Measurements from ENCODE around the gene MICAL2. TPM values are rescaled to one million over a fixed set of nuclear protein-coding genes. Genes with fewer than 3 reads are reported as not detected.

MICAL2 gene
- polyA plus RNA-seq, 2 of the 4 experiments (the other 2 are of a cell fraction), result 39.8 to 42.1 TPM

DNA sequence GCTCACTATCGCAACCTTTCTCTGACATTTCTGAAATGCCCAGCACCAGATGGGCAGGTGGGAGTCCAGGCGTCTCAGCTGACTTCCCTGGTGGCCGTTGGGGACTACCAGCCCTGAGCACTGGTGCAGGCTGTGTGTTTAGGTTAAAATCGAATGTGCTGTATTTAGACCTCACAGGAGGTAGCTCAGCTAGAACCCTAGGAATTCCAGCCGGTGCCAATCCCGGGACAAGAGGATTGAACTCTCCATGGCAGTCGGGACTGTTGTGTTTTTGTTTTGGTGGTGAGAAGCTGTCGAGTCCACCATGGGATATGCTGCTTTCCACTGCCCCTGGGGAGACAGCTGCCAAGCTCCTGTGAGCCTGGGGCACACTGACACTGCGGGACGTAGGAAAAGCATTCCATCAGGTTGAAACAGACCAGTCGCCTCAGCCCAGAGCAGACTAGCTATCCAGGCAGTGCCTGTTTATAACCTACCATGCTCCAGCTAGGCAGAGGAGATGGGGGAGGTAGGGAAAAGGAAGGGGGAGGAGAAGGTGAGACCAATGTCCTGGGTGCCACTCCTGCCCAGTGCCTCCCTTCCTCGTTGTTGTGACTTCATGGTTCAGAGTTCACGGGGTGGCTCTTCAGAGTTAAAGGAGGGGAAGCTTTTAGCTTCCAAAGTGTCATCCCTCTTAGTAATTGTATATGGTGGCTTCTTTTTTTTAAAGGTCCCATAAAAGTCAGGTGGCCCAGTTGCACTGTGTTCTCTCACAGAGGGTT lies 53.0 kb downstream of the MICAL2 start:
- TF ChIP-seq SREBF2 (IDR thresholded peaks at IDR 0.05), result no peak
- TF ChIP-seq, protein P1, sequence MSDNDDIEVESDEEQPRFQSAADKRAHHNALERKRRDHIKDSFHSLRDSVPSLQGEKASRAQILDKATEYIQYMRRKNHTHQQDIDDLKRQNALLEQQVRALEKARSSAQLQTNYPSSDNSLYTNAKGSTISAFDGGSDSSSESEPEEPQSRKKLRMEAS (IDR thresholded peaks at IDR 0.05), result no peak
- TF ChIP-seq MYC (IDR thresholded peaks at IDR 0.05; ENCODE audit: borderline replicate concordance, low read length), result no peak
- no peak for TF ChIP-seq JUNB (IDR thresholded peaks at IDR 0.05)
- no peak for TF ChIP-seq HDAC2 (IDR thresholded peaks at IDR 0.05)
- TF ChIP-seq RFX5 (IDR thresholded peaks at IDR 0.05), result no peak
- TF ChIP-seq, protein P2, sequence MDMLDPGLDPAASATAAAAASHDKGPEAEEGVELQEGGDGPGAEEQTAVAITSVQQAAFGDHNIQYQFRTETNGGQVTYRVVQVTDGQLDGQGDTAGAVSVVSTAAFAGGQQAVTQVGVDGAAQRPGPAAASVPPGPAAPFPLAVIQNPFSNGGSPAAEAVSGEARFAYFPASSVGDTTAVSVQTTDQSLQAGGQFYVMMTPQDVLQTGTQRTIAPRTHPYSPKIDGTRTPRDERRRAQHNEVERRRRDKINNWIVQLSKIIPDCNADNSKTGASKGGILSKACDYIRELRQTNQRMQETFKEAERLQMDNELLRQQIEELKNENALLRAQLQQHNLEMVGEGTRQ (IDR thresholded peaks at IDR 0.05), result no peak
- TF ChIP-seq NPAS2 (CRISPR knock-in tag; IDR thresholded peaks at IDR 0.05; ENCODE audit: borderline replicate concordance), result no peak
- no peak for TF ChIP-seq CBX8 (IDR thresholded peaks at IDR 0.05)
- TF ChIP-seq ZSCAN20 (CRISPR knock-in tag; IDR thresholded peaks at IDR 0.05), result no peak
- TF ChIP-seq REST (IDR thresholded peaks at IDR 0.05), result no peak
- TF ChIP-seq RAD21 (conservative IDR thresholded peaks at IDR 0.05 in 1 of 2, IDR thresholded peaks at IDR 0.05 in 1 of 2), result no peak
- TF ChIP-seq HOXB13 (CRISPR knock-in tag; IDR thresholded peaks at IDR 0.05; ENCODE audit: low read depth), result no peak
- TF ChIP-seq, protein P3, sequence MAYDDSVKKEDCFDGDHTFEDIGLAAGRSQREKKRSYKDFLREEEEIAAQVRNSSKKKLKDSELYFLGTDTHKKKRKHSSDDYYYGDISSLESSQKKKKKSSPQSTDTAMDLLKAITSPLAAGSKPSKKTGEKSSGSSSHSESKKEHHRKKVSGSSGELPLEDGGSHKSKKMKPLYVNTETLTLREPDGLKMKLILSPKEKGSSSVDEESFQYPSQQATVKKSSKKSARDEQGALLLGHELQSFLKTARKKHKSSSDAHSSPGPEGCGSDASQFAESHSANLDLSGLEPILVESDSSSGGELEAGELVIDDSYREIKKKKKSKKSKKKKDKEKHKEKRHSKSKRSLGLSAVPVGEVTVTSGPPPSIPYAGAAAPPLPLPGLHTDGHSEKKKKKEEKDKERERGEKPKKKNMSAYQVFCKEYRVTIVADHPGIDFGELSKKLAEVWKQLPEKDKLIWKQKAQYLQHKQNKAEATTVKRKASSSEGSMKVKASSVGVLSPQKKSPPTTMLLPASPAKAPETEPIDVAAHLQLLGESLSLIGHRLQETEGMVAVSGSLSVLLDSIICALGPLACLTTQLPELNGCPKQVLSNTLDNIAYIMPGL (CRISPR knock-in tag; IDR thresholded peaks at IDR 0.05; ENCODE audit: borderline replicate concordance), result no peak
- TF ChIP-seq, protein P4, sequence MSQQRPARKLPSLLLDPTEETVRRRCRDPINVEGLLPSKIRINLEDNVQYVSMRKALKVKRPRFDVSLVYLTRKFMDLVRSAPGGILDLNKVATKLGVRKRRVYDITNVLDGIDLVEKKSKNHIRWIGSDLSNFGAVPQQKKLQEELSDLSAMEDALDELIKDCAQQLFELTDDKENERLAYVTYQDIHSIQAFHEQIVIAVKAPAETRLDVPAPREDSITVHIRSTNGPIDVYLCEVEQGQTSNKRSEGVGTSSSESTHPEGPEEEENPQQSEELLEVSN (IDR thresholded peaks at IDR 0.05; ENCODE audit: borderline replicate concordance, low read depth), result no peak
- H3K4me2 ChIP-seq, result no peak overlapping the region
- CTCF ChIA-PET, result interaction anchor here (0.8 to 5.3 kb wide), 12 partner anchors 9 to 125 kb away, joined by 3 to 22 read pairs (median 3); no protein-coding TSS in a partner anchor
- FAIRE-seq (no peak), DNase-seq (ENCODE audit: low read depth in 1 of 2, low spot score in 1 of 2) (peak in 1 of 2 experiments; percentile 21), ATAC-seq (no peak)
- H3K4me1 ChIP-seq, result peaks cover 79% of the 10 kb centered on the region
- no peak overlapping the region for H3K4me3 ChIP-seq
- peak overlapping the region; percentile 29 to 90; a peak in 5 of 6 replicates for H3K27ac ChIP-seq
- POLR2A ChIA-PET, result interaction anchor here (1.3 to 1.4 kb wide), 2 partner anchors 77 to 86 kb away, joined by 3 to 5 read pairs; no protein-coding TSS in a partner anchor
- 75% methylated on average over 13 of the region's 13 CpGs for WGBS (ENCODE audit: missing lambda C conversion rate)
- no peaks in the 10 kb centered on the region for H3K9me3 ChIP-seq

All from A549 (cell line).